ENCODE results near the gene RBBP8NL. TPM values are rescaled to one million over a fixed set of nuclear protein-coding genes. Genes with fewer than 3 reads are reported as not detected.

Gene RBBP8NL
- polyA plus RNA-seq, 2 of the 4 experiments (the other 2 are of a cell fraction): not detected

DNA sequence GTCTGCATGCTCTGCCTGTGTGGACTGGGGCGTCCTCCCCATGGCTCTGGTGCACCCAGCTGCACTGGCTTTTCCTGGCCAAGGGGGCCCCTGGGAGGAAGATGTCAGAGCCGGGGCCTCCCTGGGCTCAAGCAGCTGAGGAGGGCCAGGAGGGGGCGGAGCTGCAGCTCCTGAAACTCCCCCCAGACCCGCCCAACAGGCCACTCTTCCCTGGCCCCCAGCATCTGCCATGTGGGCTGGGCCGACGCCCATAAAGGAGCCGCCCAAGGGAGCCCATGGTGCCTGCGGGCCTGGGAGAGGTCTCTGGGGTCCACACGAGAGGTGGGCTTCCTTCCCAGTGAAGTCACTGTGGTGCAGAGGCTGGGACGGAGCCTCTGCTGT is 4.0 kb downstream of the RBBP8NL start (continued):
- TF ChIP-seq KDM1A (IDR thresholded peaks at IDR 0.05; ENCODE audit: low read depth) (no peak), PHF8 (IDR thresholded peaks at IDR 0.05; ENCODE audit: borderline replicate concordance, low read depth) (no peak), RARB (CRISPR knock-in tag; IDR thresholded peaks at IDR 0.05) (no peak), TFCP2L1 (CRISPR knock-in tag; IDR thresholded peaks at IDR 0.05) (no peak)

DNA sequence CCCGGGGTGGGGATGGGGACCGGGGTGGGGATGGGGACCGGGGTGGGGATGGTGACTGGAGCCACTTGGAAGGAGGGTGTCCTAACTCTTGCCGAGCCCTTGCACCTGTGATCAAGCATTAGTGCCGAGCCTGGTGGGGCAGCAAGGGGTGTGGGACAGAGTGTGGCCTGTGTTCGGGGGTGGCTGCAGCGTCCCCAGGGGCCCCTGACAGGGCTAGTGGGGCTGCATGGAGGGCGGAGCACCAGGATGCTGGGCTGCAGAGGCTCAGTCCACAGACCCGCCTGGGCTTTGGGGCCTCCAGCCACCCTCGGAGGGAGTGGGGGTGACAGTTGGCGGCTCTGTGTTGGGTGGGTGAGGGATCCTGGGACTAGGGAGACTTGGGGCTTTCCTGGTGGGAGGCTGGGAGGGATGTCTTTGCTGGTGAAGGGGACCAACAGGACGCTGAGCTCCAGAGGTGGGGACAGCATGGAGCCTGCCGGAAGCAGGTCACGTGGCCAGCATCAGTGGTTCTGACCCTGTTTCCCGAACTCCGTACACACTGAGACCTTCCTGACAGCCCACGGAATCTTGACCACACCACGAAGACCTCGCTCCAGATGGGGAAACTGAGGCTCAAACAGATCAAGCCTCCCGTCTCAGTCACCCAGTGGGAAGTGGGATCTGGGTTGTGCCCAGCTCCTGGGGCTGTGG is 4.6 kb downstream of the RBBP8NL start:
- Histone ChIP-seq H3K9me3 (no peaks in the 10 kb centered on the region), H3K4me1 (no peaks in the 10 kb centered on the region), H3K4me2 (no peak overlapping the region), H3K4me3 (no peak overlapping the region), H3K27ac (no peak overlapping the region)
- FAIRE-seq (no peak), DNase-seq (ENCODE audit: low read depth in 1 of 2, low spot score in 1 of 2) (no peak), ATAC-seq (no peak)
- ChIA-PET POLR2A (no interaction called here), CTCF (interaction anchor here (1.2 to 5.2 kb wide), 5 partner anchors 13 to 194 kb away, joined by 3 to 31 read pairs (median 4); no protein-coding TSS in a partner anchor)
- TF ChIP-seq BCL3 (IDR thresholded peaks at IDR 0.05) (no peak), SREBF2 (IDR thresholded peaks at IDR 0.05) (no peak), CEBPB (IDR thresholded peaks at IDR 0.05) (no peak), ZC3H11A (IDR thresholded peaks at IDR 0.05) (no peak), RNF2 (IDR thresholded peaks at IDR 0.05; ENCODE audit: borderline replicate concordance, low read depth) (no peak), ESRRA (IDR thresholded peaks at IDR 0.05; ENCODE audit: borderline replicate concordance, low read length) (no peak), RARB (CRISPR knock-in tag; IDR thresholded peaks at IDR 0.05) (no peak)
- 52% methylated on average over 14 of the region's 20 CpGs for WGBS (ENCODE audit: missing lambda C conversion rate)

- H3K27ac ChIP-seq: no peak overlapping the region
- no peak for DNase-seq (ENCODE audit: low read depth in 1 of 2, low spot score in 1 of 2)
- ChIA-PET POLR2A (no interaction called here), CTCF (interaction anchor here (1.3 kb wide), 1 partner anchor 12 kb away, joined by 3 read pairs; no protein-coding TSS in a partner anchor)
- no peaks in the 10 kb centered on the region for H3K9me3 ChIP-seq
- no peak for FAIRE-seq
- no peaks in the 10 kb centered on the region for H3K4me1 ChIP-seq
- no peak overlapping the region for H3K4me2 ChIP-seq
- H3K4me3 ChIP-seq: no peak overlapping the region
- 60% methylated on average over 6 of the region's 6 CpGs for WGBS (ENCODE audit: missing lambda C conversion rate)
- TF ChIP-seq USF2 (IDR thresholded peaks at IDR 0.05) (no peak), FOSL2 (IDR thresholded peaks at IDR 0.05) (no peak), FOSL2 (CRISPR knock-in tag; IDR thresholded peaks at IDR 0.05) (no peak), HEYL (CRISPR knock-in tag; IDR thresholded peaks at IDR 0.05) (no peak), RARB (CRISPR knock-in tag; IDR thresholded peaks at IDR 0.05) (no peak), MAZ (IDR thresholded peaks at IDR 0.05; ENCODE audit: borderline replicate concordance, low read depth, low read length) (no peak), HOXA7 (CRISPR knock-in tag; IDR thresholded peaks at IDR 0.05) (no peak), FOSB (CRISPR knock-in tag; IDR thresholded peaks at IDR 0.05) (no peak), EHMT2 (IDR thresholded peaks at IDR 0.05; ENCODE audit: low read depth) (no peak), HOXB13 (CRISPR knock-in tag; IDR thresholded peaks at IDR 0.05; ENCODE audit: low read depth) (no peak), SMC3 (IDR thresholded peaks at IDR 0.05) (no peak), BHLHE40 (IDR thresholded peaks at IDR 0.05; ENCODE audit: low read depth, low read length) (no peak), RFX5 (IDR thresholded peaks at IDR 0.05) (no peak), TFCP2L1 (CRISPR knock-in tag; IDR thresholded peaks at IDR 0.05) (no peak), E2F6 (IDR thresholded peaks at IDR 0.05; ENCODE audit: borderline replicate concordance, low read depth) (no peak), NPAS2 (CRISPR knock-in tag; IDR thresholded peaks at IDR 0.05; ENCODE audit: borderline replicate concordance) (no peak), SREBF2 (IDR thresholded peaks at IDR 0.05) (no peak), KDM1A (IDR thresholded peaks at IDR 0.05; ENCODE audit: low read depth) (no peak), CEBPB (IDR thresholded peaks at IDR 0.05) (no peak), POLR2A (IDR thresholded peaks at IDR 0.05; ENCODE audit: low read length) (no peak)
- ATAC-seq: no peak
Observed at GRCh38 chr20:62421716-62421990, 5.7 kb downstream of the RBBP8NL start.
